ENCODE results near the gene DNAH9.

The DNAH9 gene

DNA sequence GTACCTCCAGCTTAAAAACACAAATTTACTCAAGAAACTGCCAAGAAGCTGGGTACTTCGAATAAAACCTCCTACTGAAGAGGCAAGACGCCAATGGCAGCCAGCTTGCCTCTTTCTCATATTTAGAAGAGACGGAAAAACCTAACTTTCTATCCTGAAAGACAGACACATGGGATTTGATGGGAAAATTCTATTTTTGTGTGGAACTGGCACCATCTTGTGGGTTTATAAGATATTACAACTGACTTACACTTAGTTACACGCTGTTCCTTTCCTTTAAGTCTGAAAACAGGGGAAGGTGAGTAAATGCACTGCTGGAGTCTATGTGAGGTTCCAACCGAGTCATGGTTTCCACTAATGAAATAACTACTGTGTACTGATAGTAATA is 388.7 kb downstream of the DNAH9 start:
- DNase-seq = no peak

DNA sequence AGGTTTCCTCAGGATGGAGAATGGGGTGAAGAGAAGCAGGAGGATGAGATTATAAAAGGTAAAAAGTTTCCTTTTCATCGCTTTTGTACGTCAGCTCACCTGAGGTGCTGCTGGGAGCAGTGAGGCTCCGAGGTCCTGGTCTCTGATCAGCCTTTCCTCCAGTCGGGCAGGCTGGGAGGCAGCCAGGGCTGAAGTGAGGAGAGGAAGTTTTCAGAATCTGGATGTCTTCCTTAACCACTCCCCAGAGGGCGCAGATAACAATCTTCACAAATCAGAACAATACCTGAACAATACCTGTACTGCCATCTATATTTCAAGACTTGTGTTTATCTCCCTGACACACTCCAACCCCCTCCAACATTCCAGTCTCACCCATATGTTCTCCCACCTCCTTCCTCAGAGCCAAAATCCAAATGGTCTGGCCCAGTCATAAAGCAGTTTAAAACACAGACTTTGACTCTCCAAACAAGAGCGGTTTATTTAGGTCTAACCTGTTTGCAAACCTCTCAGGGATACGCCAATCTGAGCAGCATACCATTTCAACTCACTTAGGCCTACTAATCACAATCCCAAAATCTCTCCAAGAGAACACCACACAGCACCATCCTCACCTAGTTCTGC is 392.2 kb downstream of the DNAH9 start:
- no peak for DNase-seq

DNA sequence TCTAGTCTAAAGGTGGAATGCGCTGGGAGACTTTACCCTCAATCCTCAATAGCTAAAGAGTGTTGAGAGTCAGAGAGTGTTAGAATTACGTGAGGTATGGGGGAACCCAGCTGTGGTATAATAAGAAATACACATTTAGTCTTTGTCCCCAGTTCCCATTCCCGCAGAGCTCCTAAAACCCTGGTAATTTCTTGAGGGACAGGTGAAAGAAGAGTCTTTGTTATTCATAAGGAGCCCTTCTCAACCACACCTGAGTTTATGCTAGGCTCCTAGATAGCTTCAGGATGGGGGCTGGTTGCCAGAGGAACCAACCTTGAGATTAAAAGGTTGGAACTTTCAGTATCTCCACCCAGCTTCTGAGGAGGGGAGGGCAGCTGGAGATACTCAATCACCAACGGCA is 393.2 kb downstream of the DNAH9 start:
- no peak for DNase-seq

DNA sequence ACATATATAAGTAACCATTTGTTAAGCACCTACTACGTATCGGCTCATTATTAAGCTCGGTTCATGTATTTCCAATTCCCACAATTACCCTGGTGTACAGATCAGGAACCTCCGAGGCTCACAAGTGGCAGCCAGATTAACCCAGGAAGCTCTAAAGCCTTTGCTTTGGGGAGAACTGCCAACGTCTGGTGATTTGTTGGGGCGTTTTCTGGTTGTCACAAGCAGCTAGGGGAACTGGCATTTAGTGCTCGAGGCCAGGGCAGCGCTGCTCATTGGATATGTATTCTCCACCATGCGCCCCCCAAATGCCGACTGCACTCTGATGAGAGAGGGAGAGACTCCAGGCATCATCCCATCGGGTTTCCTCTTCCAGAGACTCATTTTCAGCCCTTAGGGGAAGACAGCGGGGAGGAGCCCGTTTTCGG is 398.5 kb downstream of the DNAH9 start:
- DNase-seq = no peak

DNA sequence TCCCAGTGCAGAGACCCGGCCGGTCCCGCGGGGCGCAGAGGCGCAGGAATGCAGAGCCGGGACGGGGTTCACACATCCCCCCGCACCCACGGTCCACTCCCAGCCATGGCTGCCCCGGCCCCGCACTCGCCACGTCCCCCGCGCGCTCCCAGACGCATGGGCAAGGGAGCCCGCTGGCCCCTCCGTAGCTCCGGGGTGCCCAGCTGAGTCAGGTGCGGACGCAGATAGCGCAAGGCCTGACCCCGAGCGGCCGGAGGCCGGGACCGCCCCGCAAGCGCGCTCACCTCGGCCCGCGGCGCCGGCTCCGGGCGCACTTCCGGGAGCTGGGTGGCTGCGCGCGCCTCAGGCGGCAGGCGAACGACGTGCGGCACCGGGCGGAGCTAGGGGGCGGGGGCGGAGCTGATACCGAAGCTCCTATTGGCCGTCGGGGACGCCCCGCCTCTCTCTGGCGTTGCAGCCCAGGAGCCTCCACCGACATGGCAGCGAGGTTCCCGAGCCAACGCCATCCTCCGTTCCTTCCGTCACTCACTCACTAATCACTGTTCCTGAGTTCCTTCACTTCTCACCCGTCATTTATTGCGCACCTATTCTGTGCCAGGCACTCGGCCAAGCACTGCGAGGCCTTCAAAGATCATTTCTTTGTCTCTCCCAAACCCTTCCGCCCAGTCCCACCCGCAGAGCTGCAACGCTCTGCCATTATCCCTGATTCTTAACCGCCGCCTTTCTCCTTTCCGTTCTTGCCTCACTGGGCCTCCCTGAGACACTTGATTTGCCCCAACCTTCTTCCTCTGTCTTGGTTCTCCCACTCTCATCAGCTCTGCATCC is 399.1 kb downstream of the DNAH9 start, which contains the start of gene ZNF18:
Gene ZNF18, minus strand, starts transcription at position 329 of the 825 bp plus-strand sequence. CDS start 4,646 bp downstream, outside the sequence.
- DNase-seq = peak; percentile 71

DNA sequence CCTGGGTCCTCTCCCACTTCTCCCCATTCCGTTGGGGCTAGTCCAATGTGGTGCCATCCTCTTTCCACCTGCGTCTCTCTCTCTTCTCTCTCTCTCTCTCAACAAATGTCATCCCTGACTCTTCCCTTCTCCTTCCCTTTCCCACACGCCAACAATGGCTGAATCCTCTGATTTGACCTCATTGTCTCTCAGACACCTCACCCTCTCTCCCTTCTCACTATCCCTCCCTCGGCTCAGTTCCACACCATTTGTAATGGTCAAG is 399.6 kb downstream of the DNAH9 start:
- DNase-seq = no peak

DNA sequence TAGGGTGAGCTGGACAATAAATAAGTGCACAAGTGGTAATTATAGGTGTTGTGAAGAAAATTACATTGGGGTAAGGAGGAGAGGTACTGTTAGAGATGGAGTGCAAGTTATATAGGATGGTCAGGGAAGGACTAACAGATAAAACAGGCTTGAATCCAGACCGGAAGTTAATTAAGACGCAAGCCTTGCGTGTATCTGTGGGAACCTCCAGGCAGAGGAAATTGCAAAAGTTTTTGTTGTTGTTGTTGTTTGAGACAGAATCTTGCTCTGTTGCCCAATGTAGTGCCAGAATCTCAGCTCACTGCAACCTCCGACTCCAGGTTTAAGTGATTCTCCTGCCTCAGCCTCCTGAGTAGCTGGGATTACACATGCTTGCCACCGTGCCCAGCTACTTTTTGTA is 401.4 kb downstream of the DNAH9 start:
- DNase-seq = no peak

DNA sequence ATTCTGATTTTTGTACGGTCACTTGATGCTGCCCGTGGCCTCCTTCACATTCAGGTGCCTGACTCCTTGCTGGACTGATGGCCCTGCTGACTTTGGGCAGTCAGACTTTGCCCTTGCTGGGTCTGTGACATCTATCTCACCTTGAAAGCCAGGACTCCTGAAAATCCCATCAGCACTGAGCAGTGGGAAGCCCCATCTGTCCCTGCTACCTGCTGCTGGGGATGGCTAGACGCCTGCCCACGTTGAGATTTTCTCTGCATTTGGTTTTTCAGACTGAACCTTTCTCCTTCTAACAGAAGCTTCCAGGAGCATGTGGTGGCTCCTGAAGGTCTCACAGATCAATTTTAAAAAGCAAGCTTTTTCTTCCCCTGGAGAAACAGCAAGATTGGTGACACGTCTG is 409.2 kb downstream of the DNAH9 start:
- no peak for DNase-seq

Measured in NCI-H2107 (cell line).